Breast epithelium (tissue), 3 donors: Measurements from ENCODE around the gene AGAP2.

Experiments
- CTCF ChIP-seq, 3 donors: fragments of 450-650 bp; IDR thresholded peaks; one replicate each; pipeline ENCODE4 v1.5.1; 2016 to 2017; ENCODE audit warnings: antibody characterized with exemption in 3 of 3, mild to moderate bottlenecking in 3 of 3, moderate library complexity in 3 of 3
- POLR2A ChIP-seq: fragments of 450-650 bp; IDR thresholded peaks from one replicate; pipeline ENCODE4 v1.6.1; 2016; ENCODE audit warnings: antibody characterized with exemption, mild to moderate bottlenecking, moderate library complexity

GRCh38 chr12:57731411-57732080, 7.0 kb downstream of the AGAP2 start:
- TF ChIP-seq CTCF (IDR thresholded peaks at IDR 0.05) (no peak), POLR2A (no peak)
